Measurements from ENCODE around the gene SH3RF1.
"Not testable (repeated sequence)": the region's sequence is repeated elsewhere in the genome, so short reads cannot be mapped to it uniquely, and the experiment has no call there.

SH3RF1 gene

DNA sequence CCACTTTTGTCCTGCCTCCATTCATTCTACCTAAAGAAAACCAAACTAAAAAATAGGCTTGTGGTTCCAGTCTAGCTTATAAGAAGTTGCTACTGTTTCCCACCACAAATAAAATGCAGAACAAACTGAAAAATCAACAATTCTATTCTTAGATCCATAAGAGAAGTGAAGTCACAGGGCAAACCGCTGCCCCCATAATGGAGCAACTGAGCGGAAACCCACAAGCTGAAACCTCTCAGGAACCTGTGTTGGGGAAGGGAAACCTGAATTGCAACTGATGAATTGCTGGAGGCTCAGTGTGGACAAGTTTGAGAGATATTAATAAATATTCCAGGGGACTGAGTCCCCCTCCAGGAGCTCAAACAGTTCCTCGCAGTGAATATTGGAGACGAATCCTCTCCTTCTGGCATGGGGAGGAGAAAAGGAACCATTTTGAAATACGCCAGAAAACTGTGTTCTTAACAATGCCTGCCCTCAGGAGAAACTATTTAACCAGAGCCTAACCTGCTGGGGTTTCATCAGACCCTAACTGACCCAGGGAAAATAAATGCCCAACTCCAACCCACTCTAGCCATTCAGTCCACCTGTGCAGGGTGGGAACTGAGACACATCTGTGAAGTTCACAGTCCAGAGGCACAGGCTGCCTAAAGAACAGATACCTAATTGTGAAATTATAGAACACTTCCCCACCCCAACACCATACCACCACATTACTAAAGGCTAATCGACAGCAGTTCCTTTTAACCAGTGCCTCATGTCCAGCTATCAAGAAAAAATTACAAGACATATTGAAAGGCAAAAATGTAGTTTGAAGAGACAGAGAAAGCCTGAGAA, 22.8 kb upstream of the SH3RF1 start:
- DNase-seq (ENCODE audit: low read depth): peak; percentile 79
- TF ChIP-seq, protein P1, sequence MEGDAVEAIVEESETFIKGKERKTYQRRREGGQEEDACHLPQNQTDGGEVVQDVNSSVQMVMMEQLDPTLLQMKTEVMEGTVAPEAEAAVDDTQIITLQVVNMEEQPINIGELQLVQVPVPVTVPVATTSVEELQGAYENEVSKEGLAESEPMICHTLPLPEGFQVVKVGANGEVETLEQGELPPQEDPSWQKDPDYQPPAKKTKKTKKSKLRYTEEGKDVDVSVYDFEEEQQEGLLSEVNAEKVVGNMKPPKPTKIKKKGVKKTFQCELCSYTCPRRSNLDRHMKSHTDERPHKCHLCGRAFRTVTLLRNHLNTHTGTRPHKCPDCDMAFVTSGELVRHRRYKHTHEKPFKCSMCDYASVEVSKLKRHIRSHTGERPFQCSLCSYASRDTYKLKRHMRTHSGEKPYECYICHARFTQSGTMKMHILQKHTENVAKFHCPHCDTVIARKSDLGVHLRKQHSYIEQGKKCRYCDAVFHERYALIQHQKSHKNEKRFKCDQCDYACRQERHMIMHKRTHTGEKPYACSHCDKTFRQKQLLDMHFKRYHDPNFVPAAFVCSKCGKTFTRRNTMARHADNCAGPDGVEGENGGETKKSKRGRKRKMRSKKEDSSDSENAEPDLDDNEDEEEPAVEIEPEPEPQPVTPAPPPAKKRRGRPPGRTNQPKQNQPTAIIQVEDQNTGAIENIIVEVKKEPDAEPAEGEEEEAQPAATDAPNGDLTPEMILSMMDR (IDR thresholded peaks at IDR 0.05; ENCODE audit: low read depth, low read length): no peak
- no peak for TF ChIP-seq MYC (IDR thresholded peaks at IDR 0.05; ENCODE audit: low read depth, low read length)
- no peak for TF ChIP-seq POLR2A (IDR thresholded peaks at IDR 0.05; ENCODE audit: extremely low read depth, insufficient read length)
- TF ChIP-seq, protein P2, sequence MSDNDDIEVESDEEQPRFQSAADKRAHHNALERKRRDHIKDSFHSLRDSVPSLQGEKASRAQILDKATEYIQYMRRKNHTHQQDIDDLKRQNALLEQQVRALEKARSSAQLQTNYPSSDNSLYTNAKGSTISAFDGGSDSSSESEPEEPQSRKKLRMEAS (IDR thresholded peaks at IDR 0.05; ENCODE audit: low read depth, low read length): no peak
- peak overlapping the region; percentile 1 for H3K4me3 ChIP-seq (ENCODE audit: low read depth, low read length)

DNA sequence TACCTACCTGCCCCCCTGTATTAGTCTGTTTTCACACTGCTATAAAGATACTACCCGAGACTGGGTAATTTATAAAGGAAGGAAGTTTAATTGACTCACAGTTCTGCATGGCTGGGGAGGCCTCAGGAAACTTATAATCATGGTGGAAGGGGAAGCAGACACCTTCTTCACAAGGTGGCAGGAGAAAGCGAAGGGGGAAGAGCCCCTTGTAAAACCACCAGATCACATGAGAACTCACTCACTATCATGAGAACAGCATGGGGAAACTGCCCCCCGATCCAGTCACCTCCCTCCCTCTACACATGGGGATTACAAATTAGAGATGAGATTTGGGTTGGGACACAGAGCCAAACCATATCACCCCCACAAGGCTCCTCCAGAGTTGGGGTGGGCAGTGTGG, 17.2 kb upstream of the SH3RF1 start:
- not testable (repeated sequence) for DNase-seq (ENCODE audit: low read depth); H3K4me3 ChIP-seq (ENCODE audit: low read depth, low read length)

DNA sequence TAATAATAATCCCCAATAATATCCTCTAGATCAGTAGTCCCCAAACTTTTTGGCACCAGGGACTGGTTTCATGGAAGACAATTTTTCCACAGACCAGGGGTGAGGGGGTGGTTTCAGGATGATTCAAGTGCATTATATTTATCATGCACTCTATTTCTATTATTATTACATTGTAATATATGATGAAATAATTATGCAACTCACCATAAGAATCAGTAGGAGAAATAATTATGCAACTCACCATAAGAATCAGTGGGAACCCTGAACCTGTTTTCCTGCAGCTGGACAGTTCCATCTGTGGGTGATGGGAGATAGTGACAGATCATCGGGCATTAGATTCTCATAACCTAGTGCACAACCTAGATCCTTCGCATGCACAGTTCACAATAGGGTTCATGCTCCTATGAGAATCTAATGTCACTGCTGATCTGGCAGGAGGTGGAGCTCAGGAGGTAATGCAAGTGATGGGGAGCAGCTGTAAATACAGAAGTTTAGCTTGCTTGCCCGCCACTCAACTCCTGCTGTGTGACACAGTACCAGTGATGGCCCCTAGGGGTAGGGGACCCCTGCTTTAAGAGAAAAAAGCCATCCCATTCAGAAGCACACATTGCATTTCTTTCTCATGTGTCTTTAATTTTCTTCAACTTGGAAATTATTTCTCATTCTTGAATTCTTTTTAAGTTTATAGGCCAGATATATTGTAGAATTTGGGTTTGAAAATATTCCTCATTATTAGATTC, 16.0 kb upstream of the SH3RF1 start:
- TF ChIP-seq, protein P1 (IDR thresholded peaks at IDR 0.05; ENCODE audit: low read depth, low read length): no peak
- DNase-seq (ENCODE audit: low read depth): peak; percentile 21
- no peak overlapping the region for H3K4me3 ChIP-seq (ENCODE audit: low read depth, low read length)

DNA sequence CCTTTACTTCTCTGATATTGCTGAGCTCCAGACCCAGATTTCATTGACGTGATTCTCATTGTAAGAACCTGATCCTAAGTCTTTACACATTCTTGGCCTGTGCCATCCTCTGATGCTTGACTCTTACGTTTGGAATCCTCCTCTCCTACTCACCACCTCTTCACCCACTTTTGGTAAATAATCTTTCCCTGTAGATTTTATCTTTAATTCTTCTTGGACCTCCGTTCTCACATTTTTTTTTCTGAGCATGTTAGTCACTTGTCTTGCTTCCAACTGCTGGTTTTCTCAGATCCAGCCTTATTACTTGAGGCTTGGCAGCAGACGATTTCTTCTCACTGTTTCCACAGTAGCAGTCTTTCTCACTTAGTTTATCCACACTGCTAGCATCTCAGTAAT, 12.4 kb upstream of the SH3RF1 start:
- H3K4me3 ChIP-seq (ENCODE audit: low read depth, low read length): no peak overlapping the region
- TF ChIP-seq MYC (IDR thresholded peaks at IDR 0.05; ENCODE audit: low read depth, low read length): no peak
- no peak for TF ChIP-seq POLR2A (IDR thresholded peaks at IDR 0.05; ENCODE audit: extremely low read depth, insufficient read length)
- TF ChIP-seq, protein P1 (IDR thresholded peaks at IDR 0.05; ENCODE audit: low read depth, low read length): no peak
- TF ChIP-seq, protein P2 (IDR thresholded peaks at IDR 0.05; ENCODE audit: low read depth, low read length): no peak
- no peak for DNase-seq (ENCODE audit: low read depth)

DNA sequence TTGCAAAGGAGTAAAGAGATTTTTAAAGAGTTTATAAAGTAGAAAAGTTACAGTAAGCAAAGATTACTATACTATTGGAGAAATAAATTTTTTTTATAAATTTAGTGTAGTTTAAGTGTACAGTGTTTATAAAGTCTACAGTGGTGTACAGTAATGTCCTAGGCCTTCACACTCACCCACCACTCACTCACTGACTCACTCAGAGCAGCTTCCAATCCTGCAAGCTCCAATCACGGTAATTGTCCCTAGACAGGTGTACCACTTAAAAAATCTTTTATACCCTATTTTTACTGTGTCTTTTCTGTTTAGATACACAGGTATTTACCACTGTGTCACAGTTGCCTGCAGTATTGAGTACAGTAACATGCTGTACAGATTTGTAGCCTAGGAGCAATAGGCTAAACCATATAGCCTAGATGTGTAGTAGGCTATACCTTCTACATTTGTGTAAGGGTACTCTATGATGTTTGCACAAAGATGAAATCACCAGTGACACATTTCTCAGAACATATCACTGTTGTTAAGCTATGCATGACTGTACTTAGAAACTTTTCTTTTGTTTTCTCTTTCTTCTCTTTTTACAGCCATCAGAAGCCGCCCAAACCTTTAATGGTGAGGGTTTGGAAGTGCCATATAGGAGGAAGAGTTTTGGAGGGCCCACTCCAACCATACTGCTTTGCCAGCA, 11.8 kb upstream of the SH3RF1 start:
- H3K4me3 ChIP-seq (ENCODE audit: low read depth, low read length): no peak overlapping the region
- no peak for DNase-seq (ENCODE audit: low read depth)
- TF ChIP-seq, protein P1 (IDR thresholded peaks at IDR 0.05; ENCODE audit: low read depth, low read length): no peak
- TF ChIP-seq POLR2A (IDR thresholded peaks at IDR 0.05; ENCODE audit: extremely low read depth, insufficient read length): no peak
- TF ChIP-seq MYC (IDR thresholded peaks at IDR 0.05; ENCODE audit: low read depth, low read length): no peak

DNA sequence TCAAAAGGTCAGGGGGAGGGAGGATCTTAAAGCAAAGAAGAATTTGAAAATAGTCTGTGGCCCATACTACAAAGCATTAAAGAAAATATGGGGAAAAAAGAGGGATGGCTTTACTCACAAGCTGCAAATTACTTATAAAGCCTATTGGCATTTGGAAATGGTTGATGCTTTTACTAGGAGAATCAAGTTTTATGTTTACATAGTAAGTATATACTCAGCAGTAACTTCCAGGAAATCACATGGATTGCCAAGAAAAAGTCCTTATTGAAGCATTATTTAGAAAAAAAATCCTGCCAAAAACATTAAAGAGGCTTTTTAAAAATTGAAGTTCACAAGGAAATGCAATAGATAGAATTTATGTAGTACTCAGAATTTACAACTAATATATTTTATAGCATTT, 8.4 kb upstream of the SH3RF1 start:
- TF ChIP-seq, protein P2 (IDR thresholded peaks at IDR 0.05; ENCODE audit: low read depth, low read length): no peak
- TF ChIP-seq POLR2A (IDR thresholded peaks at IDR 0.05; ENCODE audit: extremely low read depth, insufficient read length) (no peak), MYC (IDR thresholded peaks at IDR 0.05; ENCODE audit: low read depth, low read length) (no peak)
- TF ChIP-seq, protein P1 (IDR thresholded peaks at IDR 0.05; ENCODE audit: low read depth, low read length): no peak
- DNase-seq (ENCODE audit: low read depth): no peak
- no peak overlapping the region for H3K4me3 ChIP-seq (ENCODE audit: low read depth, low read length)

Measured in NB4 (cell line).